C4-2B (cell line): ENCODE measurements around the gene IDUA.
"Not testable (repeated sequence)": the region's sequence is repeated elsewhere in the genome, so short reads cannot be mapped to it uniquely, and the experiment has no call there.

Experiments used
- H3K27ac ChIP-seq: fragments of 450-650 bp; 2 replicates; pipeline ENCODE4 v1.5.1; 2017
- CTCF ChIP-seq: fragments of 450-650 bp; conservative IDR thresholded peaks from 2 replicates; pipeline ENCODE4 v1.5.1; 2017; ENCODE audit warnings: mild to moderate bottlenecking
- ZFX ChIP-seq: fragments of 450-650 bp; IDR thresholded peaks from 2 replicates; pipeline ENCODE4 v1.6.1; 2017

The IDUA gene

GRCh38 chr4:1048773-1049590 lies 62.1 kb downstream of the IDUA start:
- no peak for TF ChIP-seq ZFX
- no peak for TF ChIP-seq CTCF
- no peak overlapping the region for H3K27ac ChIP-seq

DNA sequence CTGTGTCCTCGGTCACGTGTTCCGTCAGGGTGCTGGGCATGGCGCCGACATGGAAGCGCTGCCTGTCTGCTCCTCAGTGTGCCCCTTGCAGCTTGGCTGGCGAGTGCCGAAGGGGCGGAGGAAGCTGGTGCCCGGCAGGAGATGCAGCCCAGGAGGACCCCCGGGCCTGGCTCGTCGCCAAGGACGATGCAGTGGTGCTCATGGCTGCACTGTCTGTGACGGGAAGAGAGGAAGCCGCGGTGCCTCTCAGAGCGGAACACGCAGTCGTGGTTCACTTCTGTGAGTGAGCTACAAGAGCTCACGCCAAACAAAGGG lies 62.7 kb downstream of the IDUA start:
- TF ChIP-seq CTCF (no peak), ZFX (no peak)

DNA sequence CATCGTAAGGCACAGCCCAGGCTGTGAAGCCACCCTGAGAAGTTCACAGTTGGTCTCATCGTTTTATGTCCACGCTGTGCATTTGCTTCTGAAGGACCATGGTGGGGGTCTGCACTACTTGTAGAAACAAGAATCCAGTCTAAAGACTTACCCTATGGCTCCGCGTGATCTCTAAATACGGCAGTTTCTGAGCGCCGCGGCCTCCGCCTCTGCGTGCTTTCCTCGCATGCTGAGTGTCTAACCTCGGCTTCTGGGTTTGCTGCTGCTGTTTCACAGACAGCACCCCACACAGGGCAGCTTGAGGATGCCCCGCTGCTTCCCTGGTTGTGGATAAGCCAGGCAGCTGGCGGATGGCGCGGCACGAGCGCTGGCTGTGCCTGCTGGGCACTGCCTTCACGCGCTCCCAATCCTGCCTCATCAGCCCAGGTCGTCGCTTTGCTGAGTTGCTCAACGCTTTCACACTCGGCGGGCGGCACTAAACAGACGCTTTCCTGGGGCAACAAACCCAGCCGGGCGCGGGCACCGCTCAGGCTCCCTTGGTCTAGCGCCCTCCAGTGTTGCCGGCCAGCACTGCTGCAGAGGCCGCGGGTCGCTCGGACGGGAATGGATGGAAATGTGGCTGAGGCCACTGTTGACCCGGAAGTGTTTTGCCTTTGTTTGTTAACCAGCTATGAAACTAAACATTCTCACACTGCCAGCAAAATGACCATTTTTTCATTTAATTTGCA lies 63.8 kb downstream of the IDUA start:
- no peak for TF ChIP-seq ZFX
- TF ChIP-seq CTCF = no peak; the same call in 1 of the 2 replicates

More for the DNA sequence above, 62.7 kb downstream of the IDUA start:
- H3K27ac ChIP-seq = no peak overlapping the region

DNA sequence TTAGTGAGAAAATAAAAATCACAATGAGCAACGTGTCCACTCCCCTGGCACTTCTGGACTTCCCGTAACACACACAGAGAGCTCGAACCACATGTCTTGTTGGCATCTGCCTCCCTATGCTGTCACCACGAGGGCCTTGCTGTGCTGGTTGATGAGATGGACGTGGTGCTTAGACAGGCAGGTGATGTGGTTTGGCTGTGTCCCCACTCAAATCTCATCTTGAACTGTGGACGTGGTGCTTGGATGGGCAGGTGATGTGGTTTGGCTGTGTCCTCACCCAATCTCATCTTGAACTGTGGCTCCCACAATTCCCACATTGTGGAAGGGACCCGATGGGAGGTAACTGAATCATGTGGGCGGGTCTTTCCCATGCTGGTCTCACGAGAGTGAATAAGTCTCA lies 64.6 kb downstream of the IDUA start:
- H3K27ac ChIP-seq = no peak overlapping the region

More for the DNA sequence above, 63.8 kb downstream of the IDUA start:
- no peak overlapping the region for H3K27ac ChIP-seq

DNA sequence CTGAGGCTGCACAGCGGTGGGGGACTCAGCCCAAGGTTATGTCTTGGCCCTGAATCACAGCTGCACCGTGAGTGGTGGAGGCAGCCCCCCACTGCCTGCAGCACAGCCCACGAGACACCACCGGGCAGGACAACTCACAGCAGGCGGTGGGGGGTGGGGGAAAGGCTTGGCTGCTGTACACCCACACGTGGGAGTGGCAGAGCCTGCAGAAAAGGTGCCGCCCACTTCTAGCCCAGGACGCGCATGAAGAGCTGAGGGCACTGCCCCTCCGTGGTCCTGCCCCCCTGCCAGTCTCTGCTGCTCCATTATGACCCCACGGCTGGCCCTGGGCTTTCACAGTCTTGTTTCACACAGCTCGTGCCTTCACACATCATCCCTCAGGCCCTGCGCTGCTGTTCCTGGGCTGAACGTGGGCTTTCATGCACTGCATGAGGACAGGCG lies 65.4 kb downstream of the IDUA start:
- H3K27ac ChIP-seq = no peak overlapping the region
- TF ChIP-seq ZFX = no peak
- no peak for TF ChIP-seq CTCF

More for the DNA sequence above, 64.6 kb downstream of the IDUA start:
- TF ChIP-seq CTCF (no peak), ZFX (no peak)

GRCh38 chr4:1053080-1053661 lies 66.3 kb downstream of the IDUA start:
- TF ChIP-seq ZFX = no peak
- TF ChIP-seq CTCF = no peak
- no peak overlapping the region for H3K27ac ChIP-seq

- H3K27ac ChIP-seq = not testable (repeated sequence)
Measured at GRCh38 chr4:1053891-1054290, 67.0 kb downstream of the IDUA start.
